Measurements from ENCODE around the gene ADAM29.

GRCh38 chr4:174874898-174875297, 43.3 kb upstream of the ADAM29 start:
- TF ChIP-seq CTCF (IDR thresholded peaks at IDR 0.05 in 2 of 3, conservative IDR thresholded peaks at IDR 0.05 in 1 of 3; ENCODE audit: borderline replicate concordance in 1 of 3, insufficient read depth in 1 of 3, low read depth in 2 of 3, low read length in 2 of 3): no peak
- TF ChIP-seq REST (IDR thresholded peaks at IDR 0.05; ENCODE audit: low read depth): no peak
- TF ChIP-seq EZH2 (IDR thresholded peaks at IDR 0.05): no peak
- no peak for TF ChIP-seq MAX (IDR thresholded peaks at IDR 0.05)
- no peak for TF ChIP-seq JUND (IDR thresholded peaks at IDR 0.05)
- TF ChIP-seq RAD21 (IDR thresholded peaks at IDR 0.05; ENCODE audit: low read depth): no peak
- no peak for TF ChIP-seq POLR2A (IDR thresholded peaks at IDR 0.05; ENCODE audit: borderline replicate concordance, extremely low read depth, insufficient read depth, insufficient read length)
- TF ChIP-seq YY1 (IDR thresholded peaks at IDR 0.05; ENCODE audit: extremely low read depth, insufficient replicate concordance, low read depth, low read length): no peak
